ENCODE results near the gene JAGN1. TPM values are rescaled to one million over a fixed set of nuclear protein-coding genes. Genes with fewer than 3 reads are reported as not detected.
"Not testable (repeated sequence)": the region's sequence is repeated elsewhere in the genome, so short reads cannot be mapped to it uniquely, and the experiment has no call there.

JAGN1 gene
- total RNA-seq, 1 experiment from 2014 or later = 34.2 TPM

DNA sequence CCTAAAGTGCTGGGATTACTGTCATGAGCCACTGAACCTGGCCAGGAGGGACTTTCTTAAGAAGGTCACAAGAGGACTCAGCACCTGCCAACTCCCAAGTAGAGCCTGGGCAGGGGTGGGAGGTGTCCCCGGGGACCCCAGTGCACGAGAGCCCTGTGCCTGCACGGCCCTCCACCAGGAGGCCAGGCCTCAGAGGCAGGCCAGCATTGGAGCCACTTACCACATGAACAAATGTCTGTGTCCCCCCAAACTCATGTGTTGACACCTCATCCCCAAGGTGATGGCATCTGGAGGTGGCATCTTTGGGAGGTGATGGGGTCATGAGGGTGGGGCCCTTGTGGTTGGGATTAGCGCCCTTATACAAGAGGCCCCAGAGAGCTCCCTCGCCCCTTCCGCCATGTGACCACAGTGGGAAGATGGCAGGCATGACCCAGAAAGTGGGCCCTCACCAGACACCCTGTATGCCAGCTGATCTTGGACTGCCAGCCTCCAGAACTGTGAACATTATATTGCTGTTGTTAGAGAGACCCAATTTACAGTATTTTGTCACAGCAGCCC is 43.4 kb upstream of the JAGN1 start:
- no peak for DNase-seq
- H3K27ac Mint-ChIP-seq (ENCODE audit: unreplicated experiment) = no peak overlapping the region
- H3K4me1 Mint-ChIP-seq (ENCODE audit: low read depth, unreplicated experiment) = peaks cover 17% of the 10 kb centered on the region
- TF ChIP-seq, protein P1, sequence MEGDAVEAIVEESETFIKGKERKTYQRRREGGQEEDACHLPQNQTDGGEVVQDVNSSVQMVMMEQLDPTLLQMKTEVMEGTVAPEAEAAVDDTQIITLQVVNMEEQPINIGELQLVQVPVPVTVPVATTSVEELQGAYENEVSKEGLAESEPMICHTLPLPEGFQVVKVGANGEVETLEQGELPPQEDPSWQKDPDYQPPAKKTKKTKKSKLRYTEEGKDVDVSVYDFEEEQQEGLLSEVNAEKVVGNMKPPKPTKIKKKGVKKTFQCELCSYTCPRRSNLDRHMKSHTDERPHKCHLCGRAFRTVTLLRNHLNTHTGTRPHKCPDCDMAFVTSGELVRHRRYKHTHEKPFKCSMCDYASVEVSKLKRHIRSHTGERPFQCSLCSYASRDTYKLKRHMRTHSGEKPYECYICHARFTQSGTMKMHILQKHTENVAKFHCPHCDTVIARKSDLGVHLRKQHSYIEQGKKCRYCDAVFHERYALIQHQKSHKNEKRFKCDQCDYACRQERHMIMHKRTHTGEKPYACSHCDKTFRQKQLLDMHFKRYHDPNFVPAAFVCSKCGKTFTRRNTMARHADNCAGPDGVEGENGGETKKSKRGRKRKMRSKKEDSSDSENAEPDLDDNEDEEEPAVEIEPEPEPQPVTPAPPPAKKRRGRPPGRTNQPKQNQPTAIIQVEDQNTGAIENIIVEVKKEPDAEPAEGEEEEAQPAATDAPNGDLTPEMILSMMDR (IDR thresholded peaks at IDR 0.05; ENCODE audit: unreplicated experiment) = no peak
- no peaks in the 10 kb centered on the region for H3K9me3 Mint-ChIP-seq (ENCODE audit: low read depth, unreplicated experiment)
- CTCF ChIA-PET = no interaction called here
- BruUV-seq (replicated peaks) = no TSS peak
- no peak overlapping the region for H3K4me3 Mint-ChIP-seq (ENCODE audit: low read depth, unreplicated experiment)
- peaks cover 17% of the 10 kb centered on the region for H3K36me3 Mint-ChIP-seq (ENCODE audit: insufficient read depth, unreplicated experiment)
- H3K27me3 Mint-ChIP-seq (ENCODE audit: unreplicated experiment) = peaks cover 10% of the 10 kb centered on the region
- intact Hi-C loops (cut with micrococcal nuclease; ENCODE audit: unreplicated experiment) = loop anchor here (5.0 kb wide), 2 partner anchors 50 to 85 kb away; partner anchors contain the start of gene CRELD1

DNA sequence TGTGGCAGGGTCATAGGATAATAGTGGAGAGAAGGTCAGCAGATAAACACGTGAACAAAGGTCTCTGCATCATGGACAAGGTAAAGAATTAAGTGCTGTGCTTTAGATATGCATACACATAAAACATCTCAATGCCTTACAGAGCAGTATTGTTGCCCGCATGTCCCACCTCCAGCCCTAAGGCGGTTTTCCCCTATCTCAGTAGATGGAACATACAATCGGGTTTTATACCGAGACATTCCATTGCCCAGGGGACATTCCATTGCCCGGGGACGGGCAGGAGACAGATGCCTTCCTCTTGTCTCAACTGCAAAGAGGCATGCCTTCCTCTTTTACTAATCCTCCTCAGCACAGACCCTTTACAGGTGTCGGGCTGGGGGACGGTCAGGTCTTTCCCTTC is 42.5 kb upstream of the JAGN1 start:
- CTCF ChIA-PET = interaction anchor here (1.4 kb wide), 1 partner anchor 98 kb away, joined by 9 read pairs; no protein-coding TSS in a partner anchor
- not testable (repeated sequence) for H3K9me3 Mint-ChIP-seq (ENCODE audit: low read depth, unreplicated experiment); H3K27ac Mint-ChIP-seq (ENCODE audit: unreplicated experiment); H3K4me3 Mint-ChIP-seq (ENCODE audit: low read depth, unreplicated experiment); BruUV-seq (replicated peaks); DNase-seq; H3K4me1 Mint-ChIP-seq (ENCODE audit: low read depth, unreplicated experiment)
- peaks cover 19% of the 10 kb centered on the region for H3K27me3 Mint-ChIP-seq (ENCODE audit: unreplicated experiment)
- peaks cover 11% of the 10 kb centered on the region for H3K36me3 Mint-ChIP-seq (ENCODE audit: insufficient read depth, unreplicated experiment)
- intact Hi-C loops (cut with micrococcal nuclease; ENCODE audit: unreplicated experiment) = loop anchor here (5.0 kb wide), 2 partner anchors 49 to 84 kb away; partner anchors contain the start of gene CRELD1

DNA sequence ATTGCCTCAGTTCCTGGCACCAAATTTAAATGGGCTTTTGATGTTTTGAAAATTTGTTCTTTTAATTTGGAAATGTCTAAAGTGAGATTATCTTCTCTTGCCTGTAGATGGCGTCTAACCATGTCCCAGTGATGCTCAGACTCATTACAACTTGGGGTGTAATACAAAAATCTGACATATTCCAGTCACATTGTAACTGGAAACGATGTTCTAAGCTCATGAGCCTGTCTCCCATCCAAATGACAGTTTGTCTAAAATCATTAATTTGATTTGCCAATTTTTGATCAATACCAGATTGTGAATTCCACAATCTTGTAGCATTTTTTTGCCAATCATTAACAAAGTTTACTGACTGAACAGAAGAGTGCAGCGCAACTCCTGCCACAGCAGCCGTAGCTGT is 41.5 kb upstream of the JAGN1 start:
- not testable (repeated sequence) for BruUV-seq (replicated peaks); DNase-seq; H3K9me3 Mint-ChIP-seq (ENCODE audit: low read depth, unreplicated experiment); H3K36me3 Mint-ChIP-seq (ENCODE audit: insufficient read depth, unreplicated experiment); H3K4me3 Mint-ChIP-seq (ENCODE audit: low read depth, unreplicated experiment); H3K27ac Mint-ChIP-seq (ENCODE audit: unreplicated experiment)
- CTCF ChIA-PET = interaction anchor here (1.4 kb wide), 1 partner anchor 97 kb away, joined by 9 read pairs; no protein-coding TSS in a partner anchor
- intact Hi-C loops (cut with micrococcal nuclease; ENCODE audit: unreplicated experiment) = loop anchor here (5.0 kb wide), 2 partner anchors 48 to 83 kb away; partner anchors contain the start of gene CRELD1
- TF ChIP-seq, protein P1 (IDR thresholded peaks at IDR 0.05; ENCODE audit: unreplicated experiment) = peak; percentile 21
- H3K27me3 Mint-ChIP-seq (ENCODE audit: unreplicated experiment) = peaks cover 29% of the 10 kb centered on the region
- peaks cover 15% of the 10 kb centered on the region for H3K4me1 Mint-ChIP-seq (ENCODE audit: low read depth, unreplicated experiment)

DNA sequence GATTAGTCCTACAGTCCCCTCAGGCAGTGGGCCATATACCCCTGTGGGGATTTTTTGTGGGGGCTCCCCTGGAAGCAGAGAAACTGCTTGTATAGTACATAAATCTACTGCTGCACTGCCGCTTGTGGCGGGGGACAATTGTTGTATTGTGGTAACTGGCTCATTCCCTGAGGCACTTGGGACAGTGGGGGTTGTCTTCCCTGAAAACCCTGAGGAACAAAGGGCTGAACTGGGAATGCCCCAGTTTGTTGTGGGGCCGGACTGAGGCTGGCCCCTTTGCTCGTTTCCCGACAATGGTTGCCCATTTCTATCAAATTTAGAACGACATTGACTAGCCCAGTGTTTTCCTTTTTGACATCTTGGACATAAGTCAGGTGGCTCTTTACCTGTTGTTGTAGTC is 39.0 kb upstream of the JAGN1 start:
- H3K4me1 Mint-ChIP-seq (ENCODE audit: low read depth, unreplicated experiment) = peaks cover 15% of the 10 kb centered on the region
- DNase-seq; intact Hi-C loops (cut with micrococcal nuclease; ENCODE audit: unreplicated experiment); H3K36me3 Mint-ChIP-seq (ENCODE audit: insufficient read depth, unreplicated experiment); H3K27ac Mint-ChIP-seq (ENCODE audit: unreplicated experiment); BruUV-seq (replicated peaks); CTCF ChIA-PET; H3K9me3 Mint-ChIP-seq (ENCODE audit: low read depth, unreplicated experiment); H3K4me3 Mint-ChIP-seq (ENCODE audit: low read depth, unreplicated experiment): not testable (repeated sequence)
- H3K27me3 Mint-ChIP-seq (ENCODE audit: unreplicated experiment) = peaks cover 32% of the 10 kb centered on the region

DNA sequence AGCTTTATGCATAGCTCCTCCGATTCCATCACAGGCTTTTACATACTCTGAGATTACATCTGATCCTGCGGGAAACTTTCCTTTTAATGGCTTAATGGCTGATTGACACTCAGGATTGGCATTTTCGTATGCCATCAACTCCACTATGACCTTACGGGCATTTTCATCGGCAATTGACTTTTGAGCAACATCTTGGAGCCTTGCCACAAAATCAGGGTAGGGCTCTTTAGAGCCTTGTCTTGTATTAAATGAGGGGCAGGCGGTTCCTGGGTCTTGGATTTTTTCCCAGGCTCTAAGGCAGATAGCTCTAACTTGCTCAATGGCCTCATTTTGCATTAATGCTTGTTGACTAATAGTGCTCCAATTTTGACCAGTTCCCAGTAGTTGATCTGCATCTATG is 38.5 kb upstream of the JAGN1 start:
- BruUV-seq (replicated peaks); DNase-seq; H3K27ac Mint-ChIP-seq (ENCODE audit: unreplicated experiment); intact Hi-C loops (cut with micrococcal nuclease; ENCODE audit: unreplicated experiment); H3K9me3 Mint-ChIP-seq (ENCODE audit: low read depth, unreplicated experiment); CTCF ChIA-PET; H3K36me3 Mint-ChIP-seq (ENCODE audit: insufficient read depth, unreplicated experiment); H3K4me3 Mint-ChIP-seq (ENCODE audit: low read depth, unreplicated experiment): not testable (repeated sequence)
- Mint-ChIP-seq H3K4me1 (ENCODE audit: low read depth, unreplicated experiment) (peaks cover 15% of the 10 kb centered on the region), H3K27me3 (ENCODE audit: unreplicated experiment) (peaks cover 32% of the 10 kb centered on the region)

DNA sequence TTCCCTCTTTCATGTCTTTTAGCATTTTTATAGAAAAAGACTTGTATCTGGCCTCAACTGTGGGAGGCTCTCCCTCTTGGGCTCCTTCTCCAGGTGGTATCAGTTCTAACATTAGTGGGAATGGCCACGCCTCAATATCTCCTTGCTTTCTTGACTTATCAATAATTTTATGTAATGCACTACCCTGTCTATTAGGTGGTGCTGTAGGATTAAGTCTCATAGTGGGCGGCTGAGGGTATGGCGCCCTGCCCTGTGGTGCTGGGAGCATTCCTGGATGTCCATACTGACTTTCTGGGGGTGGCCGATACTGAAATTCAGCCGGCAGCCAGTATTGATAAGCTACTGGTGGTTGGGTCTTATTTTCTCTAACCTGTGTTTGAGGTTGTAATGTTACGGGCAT is 37.9 kb upstream of the JAGN1 start:
- intact Hi-C loops (cut with micrococcal nuclease; ENCODE audit: unreplicated experiment) = no loop called here

DNA sequence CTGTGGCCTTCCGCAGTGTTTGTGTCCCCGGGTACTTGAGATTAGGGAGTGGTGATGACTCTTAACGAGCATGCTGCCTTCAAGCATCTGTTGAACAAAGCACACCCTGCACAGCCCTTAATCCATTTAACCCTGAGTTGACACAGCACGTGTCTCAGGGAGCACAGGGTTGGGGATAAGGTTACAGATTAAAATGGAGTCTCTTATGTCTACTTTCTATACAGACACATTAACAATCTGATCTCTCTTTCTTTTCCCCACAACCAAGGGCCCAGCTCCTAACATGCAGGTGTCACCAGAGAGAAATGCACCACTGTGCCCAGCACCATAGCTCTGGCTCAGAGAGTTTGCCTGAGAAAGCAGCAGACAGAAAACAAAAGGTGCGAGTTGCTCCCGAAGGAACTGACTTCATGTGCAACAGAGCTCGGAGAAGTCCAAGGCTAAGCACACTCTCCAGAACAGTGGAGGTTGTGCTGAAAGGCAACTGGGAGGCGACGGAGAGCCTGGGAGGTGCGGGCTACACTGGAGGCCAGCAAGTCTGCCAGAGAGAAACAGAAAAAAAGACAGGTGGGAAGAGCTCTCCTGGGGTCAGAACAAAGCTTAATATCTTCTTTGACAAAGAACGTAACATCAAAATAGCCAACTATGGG is 36.0 kb upstream of the JAGN1 start:
- CTCF ChIA-PET; BruUV-seq (replicated peaks); H3K27ac Mint-ChIP-seq (ENCODE audit: unreplicated experiment); H3K4me1 Mint-ChIP-seq (ENCODE audit: low read depth, unreplicated experiment); H3K4me3 Mint-ChIP-seq (ENCODE audit: low read depth, unreplicated experiment); H3K9me3 Mint-ChIP-seq (ENCODE audit: low read depth, unreplicated experiment); intact Hi-C loops (cut with micrococcal nuclease; ENCODE audit: unreplicated experiment); H3K36me3 Mint-ChIP-seq (ENCODE audit: insufficient read depth, unreplicated experiment); DNase-seq: not testable (repeated sequence)
- H3K27me3 Mint-ChIP-seq (ENCODE audit: unreplicated experiment) = peaks cover 32% of the 10 kb centered on the region

More for the DNA sequence above, 37.9 kb upstream of the JAGN1 start:
- Mint-ChIP-seq H3K27me3 (ENCODE audit: unreplicated experiment) (peaks cover 32% of the 10 kb centered on the region), H3K27ac (ENCODE audit: unreplicated experiment) (no peak overlapping the region), H3K4me3 (ENCODE audit: low read depth, unreplicated experiment) (no peak overlapping the region), H3K4me1 (ENCODE audit: low read depth, unreplicated experiment) (peaks cover 15% of the 10 kb centered on the region), H3K36me3 (ENCODE audit: insufficient read depth, unreplicated experiment) (no peaks in the 10 kb centered on the region), H3K9me3 (ENCODE audit: low read depth, unreplicated experiment) (no peaks in the 10 kb centered on the region)
- no TSS peak for BruUV-seq (replicated peaks)
- TF ChIP-seq, protein P1 (IDR thresholded peaks at IDR 0.05; ENCODE audit: unreplicated experiment) = no peak
- CTCF ChIA-PET = no interaction called here
- DNase-seq = no peak

Measured in Calu3 (cell line).